ENCODE data around the gene OR1D5.
"Not testable (repeated sequence)": the region's sequence is repeated elsewhere in the genome, so short reads cannot be mapped to it uniquely, and the experiment has no call there.

Gene OR1D5

DNA sequence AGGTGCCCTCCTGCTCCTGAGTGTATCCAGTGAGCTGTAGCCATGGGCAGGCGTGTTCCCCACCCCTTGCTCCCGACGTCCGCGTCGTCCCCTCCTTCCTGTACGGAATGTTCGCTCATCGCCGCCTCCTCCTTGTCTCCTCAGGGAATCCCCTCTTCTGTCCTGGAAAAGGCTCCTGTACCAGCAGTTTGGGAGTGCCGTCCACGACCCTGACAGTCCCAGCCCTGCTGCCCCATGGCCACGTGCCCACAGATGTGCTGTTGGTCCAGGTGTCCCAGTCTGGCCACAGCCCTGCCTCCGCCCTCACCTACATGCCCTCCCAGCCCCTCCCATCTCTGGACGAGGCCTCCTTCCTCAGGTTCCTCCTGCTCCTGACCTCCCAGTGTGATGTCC, 30.2 kb downstream of the OR1D5 start:
- no peak for DNase-seq (ENCODE audit: low read depth)
- no peak overlapping the region for H3K4me3 ChIP-seq (ENCODE audit: low read depth, low read length)

DNA sequence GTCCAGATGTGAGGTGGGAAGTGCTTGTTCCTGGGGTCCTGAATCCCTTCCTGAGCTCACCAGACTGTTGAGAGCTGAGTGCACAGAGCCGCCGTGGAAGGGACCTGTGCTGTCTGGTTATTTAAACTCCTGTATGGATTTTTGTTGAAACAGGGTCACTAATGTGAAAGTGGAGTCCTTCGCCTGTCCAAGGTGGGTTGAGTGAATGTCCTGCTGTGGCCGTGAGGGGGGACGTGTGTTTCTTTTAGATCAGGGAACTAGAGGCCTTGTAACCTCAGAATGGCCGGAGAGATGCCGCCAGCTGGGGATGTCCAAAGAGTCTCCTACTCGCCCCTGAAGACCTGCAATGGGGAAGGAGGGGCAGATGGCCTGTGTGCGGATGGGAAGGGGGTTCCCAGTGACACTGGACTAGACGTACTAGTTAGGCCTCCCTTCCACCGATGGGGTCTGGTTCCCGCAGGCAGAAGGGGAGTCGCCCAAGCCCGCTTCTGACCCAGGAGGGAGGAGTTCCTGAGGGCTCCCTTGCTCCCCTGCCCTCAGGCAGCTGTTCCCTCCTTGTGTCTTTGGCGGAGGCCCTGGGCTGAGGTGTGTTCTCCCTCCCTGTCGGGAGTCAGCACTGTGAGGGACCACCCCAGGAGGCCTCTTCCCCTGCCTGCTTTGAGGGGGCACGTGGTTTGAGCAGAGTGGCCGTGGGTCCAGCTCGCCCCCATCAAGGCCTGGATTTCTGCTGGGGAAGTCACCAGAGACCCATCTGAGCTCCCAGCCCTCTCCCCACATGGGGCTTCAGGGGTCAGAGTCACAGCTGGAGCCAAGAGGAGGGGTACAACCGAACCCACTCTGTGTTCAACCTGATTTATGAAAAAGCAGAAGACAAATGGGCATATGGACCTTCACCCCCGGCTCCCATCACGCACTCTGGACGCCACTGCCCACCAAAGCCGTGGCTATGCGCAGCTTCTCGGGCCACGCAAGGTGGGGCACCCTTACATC, 30.9 kb downstream of the OR1D5 start:
- no peak for DNase-seq (ENCODE audit: low read depth)
- no peak overlapping the region for H3K4me3 ChIP-seq (ENCODE audit: low read depth, low read length)

DNA sequence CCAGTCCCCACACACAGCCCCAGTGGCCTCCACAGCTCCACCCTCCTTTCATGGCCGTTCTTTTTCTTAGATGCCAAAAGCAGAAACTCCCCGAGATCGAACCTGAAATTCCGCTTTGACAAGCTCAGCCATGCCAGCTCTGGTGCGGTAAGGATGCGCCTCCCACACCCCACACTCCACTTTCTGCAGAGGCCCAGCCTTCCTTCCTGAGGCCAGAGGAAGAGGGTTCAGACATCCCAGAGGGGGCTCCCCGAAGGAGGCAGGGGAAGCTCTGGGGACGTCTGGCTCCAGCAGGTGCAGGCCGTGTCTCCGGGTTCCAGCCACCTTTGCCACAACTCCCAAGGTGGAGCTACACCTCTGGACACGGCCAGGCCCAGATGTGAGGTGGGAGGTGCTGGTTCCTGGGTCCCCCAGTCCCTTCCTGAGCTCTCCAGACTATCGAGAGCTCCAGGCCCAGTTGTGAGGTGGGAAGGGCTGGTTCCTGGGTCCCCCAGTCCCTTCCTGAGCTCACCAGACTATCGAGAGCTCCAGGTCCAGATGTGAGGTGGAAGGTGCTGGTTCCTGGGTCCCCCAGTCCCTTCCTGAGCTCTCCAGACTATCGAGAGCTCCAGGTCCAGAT, 32.4 kb downstream of the OR1D5 start:
- not testable (repeated sequence) for DNase-seq (ENCODE audit: low read depth)

DNA sequence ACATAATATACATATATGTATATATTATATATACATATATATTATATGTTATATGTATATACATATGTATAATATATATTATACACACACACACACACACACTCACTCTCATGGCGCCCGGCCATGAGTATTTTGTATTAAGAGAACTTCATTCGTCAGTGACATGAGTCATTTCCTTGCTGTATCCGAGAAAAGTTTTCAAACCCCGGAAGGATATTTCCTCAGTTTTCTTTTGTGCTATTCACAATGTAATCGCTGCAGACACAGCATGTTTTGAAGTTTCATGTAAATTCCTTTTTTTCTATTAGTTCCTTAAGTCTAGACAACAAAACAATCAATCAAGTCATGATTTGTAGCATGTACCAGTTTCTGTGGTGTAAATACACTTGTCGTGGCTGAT, 33.3 kb downstream of the OR1D5 start:
- no peak overlapping the region for H3K4me3 ChIP-seq (ENCODE audit: low read depth, low read length)
- peak; percentile 74 for DNase-seq (ENCODE audit: low read depth)

More for the DNA sequence above, 32.4 kb downstream of the OR1D5 start:
- not testable (repeated sequence) for H3K4me3 ChIP-seq (ENCODE audit: low read depth, low read length)

DNA sequence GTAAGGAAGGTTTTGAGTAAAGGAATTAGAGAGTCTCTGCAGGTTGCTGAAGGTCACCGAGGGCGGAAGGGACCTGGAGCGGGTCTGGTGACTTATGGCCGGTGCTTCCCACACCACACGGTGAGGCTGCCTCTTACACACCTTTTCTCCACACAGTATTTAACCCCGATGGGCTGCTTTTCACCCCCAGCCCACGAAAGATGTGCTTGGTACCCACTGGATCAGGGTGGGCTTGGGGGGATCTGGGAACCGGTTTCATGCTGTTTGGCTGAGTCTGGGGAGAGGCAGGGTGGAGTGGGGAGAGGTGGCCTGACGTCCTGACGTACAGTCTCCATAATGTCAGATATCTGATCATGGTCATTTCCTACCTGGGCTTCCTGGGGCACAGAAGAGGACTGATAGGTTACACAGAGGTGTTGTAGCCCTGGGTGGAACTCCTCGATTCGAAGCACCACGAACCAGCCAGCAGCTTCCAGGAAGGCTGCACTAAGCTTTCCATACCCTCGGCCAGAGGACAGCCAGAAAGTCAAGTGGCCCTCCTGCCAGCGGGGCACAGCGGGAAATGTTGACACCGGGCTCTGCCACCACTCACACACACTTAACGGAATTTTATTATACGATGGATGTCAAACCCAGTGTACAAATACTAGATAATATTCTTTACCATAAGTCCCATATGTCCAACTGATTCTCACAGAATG, 34.0 kb downstream of the OR1D5 start:
- no peak overlapping the region for H3K4me3 ChIP-seq (ENCODE audit: low read depth, low read length)
- DNase-seq (ENCODE audit: low read depth): no peak

GRCh38 chr17:3027786-3028532, 35.4 kb downstream of the OR1D5 start:
- DNase-seq (ENCODE audit: low read depth): no peak

DNA sequence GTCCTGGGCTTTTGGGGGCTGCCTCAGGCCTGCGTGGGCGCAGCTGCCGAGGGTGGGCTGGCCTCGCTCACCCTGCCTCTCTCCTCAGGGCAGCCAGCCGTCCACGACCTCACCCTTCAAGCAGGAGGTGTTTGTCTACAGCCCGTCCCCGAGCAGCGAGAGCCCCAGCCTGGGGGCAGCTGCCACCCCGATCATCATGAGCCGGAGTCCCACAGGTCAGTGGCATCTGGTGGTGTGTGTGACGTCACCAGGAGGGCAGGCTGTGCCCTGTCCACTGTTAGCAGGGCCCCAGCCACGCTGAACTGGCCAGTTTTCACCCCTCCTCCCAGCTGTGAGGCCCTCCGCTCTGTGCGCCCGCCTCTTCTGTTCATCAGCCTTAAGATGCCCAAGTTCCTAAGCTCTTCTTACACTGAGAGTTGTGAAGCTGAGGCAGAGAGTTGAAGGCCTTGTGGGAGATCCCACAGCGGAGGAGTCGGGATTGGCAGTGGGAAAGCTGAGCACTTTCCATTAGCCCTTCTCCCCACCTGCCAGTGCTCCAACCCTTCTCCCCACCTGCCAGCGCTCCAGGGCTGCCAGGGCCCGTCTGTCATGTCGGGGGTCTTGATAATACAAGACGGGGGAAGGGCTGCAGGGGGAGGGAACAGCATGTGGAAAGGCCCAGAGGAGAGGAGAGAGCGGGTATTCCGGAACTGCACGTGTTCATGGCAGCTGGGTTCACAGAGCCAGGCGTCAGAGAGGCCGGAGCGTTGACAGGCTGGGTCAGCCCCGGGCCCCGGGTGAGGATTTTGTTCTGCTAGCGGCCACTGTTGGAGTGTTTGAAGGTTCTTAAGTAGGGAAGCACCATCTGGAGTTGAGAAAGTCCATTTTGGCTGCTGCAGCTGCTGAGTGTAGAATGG, 36.3 kb downstream of the OR1D5 start:
- H3K4me3 ChIP-seq (ENCODE audit: low read depth, low read length): no peak overlapping the region
- DNase-seq (ENCODE audit: low read depth): no peak

More at GRCh38 chr17:3027786-3028532, 35.4 kb downstream of the OR1D5 start:
- H3K4me3 ChIP-seq (ENCODE audit: low read depth, low read length): no peak overlapping the region

DNA sequence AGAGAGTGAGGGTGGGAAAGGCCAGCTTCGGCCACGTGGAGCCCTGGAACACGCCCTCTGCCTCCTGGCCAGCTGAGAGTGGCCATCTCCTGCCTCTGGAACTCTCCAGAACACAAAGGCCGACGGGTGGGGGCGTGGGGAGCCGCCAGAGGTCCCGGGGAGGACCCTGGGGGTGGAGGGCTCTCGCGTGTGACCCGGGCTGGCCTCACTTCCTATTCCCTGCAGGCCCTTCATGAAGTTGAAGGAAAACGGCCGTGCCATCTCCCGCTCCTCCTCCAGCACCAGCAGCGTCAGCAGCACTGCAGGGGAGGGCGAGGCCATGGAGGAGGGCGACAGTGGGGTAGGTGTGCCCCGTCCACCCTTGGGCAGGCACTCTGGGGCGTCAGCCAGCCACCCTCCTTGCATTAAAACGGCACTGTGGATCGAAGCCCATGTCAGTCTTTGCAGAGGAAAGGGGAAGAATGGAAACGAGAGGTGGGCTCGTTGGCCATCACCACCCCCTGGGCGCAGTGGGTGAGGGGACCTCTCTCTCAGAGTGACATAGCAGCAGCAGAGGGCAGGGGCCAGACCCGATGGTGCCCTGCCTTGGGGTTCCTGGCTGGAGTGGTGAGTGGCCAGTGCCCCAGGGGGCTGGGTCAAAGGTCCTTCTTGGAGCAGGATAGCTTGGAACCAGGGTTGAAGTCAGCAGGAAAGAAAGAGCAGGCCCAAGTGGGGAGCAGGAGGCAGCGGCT, 37.1 kb downstream of the OR1D5 start:
- H3K4me3 ChIP-seq (ENCODE audit: low read depth, low read length): no peak overlapping the region
- DNase-seq (ENCODE audit: low read depth): no peak

DNA sequence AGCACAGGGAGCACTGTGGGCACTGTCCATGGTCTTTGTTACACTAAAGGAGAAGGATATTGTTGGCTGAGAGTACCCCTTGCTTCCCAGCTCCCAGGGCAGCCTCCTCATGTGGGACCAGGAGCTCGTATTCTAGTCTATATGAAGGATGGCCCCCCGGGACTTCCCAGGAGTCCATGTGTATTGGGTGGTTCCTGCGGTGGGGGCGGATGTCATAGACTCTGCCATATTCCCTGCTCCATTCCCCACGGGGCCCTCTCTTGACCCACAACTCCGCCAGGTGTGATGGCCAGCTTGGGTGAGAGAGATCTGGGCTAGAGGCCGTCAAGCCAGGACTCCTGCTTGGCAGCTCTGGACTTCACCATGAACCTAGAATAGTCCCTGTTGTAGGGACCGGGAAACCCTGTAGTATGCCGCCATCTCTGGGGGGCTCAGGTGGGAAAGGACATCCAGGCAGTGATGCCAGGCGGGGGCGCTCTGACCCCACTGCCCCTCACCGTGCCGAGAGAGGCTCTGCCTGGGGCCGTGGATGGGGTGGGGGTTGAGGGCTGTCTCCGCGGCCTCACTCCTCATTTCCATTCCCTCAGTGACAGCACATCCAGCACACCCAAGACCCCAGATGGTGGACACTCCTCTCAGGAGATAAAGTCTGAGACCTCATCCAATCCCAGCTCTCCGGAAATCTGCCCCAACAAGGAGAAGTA, 37.8 kb downstream of the OR1D5 start:
- no peak overlapping the region for H3K4me3 ChIP-seq (ENCODE audit: low read depth, low read length)
- DNase-seq (ENCODE audit: low read depth): no peak

DNA sequence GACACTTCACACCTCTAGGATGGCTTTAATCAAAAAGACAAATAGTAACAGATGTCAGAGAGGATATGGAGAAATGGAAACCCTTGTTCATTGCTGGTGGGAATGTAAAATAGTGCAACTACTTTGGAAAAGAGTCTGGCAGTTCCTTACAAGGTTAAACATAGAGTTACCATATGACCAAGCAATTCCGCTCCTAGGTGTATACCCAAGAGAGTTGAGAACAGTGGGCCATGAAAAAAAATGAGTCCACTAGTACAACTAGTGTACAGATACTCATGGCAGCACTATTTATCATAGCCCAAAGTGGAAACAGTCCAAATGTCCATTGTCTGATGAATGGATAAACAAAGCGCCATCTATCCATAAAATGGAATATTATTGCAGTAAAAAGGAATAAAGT, 39.1 kb downstream of the OR1D5 start:
- DNase-seq (ENCODE audit: low read depth): no peak
- H3K4me3 ChIP-seq (ENCODE audit: low read depth, low read length): no peak overlapping the region

DNA sequence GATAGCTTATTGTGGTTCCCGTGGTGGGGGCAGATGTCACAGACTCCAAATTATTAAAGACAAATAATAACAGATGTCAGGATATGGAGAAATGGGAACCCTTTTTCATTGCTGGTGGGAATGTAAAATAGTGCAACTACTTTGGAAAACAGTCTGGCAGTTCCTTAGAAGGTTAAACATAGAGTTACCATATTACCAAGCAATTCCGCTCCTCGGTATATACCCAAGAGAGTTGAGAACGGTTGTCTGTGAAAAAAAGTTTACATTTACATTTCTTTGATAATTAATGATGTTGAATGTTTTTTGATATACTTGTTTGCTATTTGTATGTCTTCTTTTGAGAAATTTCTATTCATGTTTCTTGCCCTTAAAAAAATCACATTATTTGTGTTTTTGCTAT, 41.2 kb downstream of the OR1D5 start:
- DNase-seq (ENCODE audit: low read depth): no peak

DNA sequence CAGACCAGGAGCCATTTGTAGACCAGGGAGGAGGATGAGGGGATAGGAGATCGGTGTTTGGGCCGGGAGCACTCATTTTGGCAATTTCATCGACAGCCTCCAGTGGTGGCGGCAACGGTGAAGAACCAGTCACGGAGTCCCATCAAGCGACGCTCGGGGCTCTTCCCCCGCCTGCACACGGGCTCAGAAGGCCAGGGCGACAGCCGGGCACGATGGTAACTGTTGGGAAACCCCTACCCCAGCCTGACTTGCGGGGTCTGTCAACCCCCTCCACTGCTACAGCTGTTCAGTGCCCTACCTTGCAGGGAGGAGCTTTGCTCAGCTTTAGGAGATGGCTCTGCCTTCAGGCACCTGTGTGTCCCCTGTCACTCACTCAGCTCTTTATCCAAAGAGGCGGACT, 43.0 kb downstream of the OR1D5 start:
- no peak for DNase-seq (ENCODE audit: low read depth)
- no peak overlapping the region for H3K4me3 ChIP-seq (ENCODE audit: low read depth, low read length)

More for the DNA sequence above, 41.2 kb downstream of the OR1D5 start:
- H3K4me3 ChIP-seq (ENCODE audit: low read depth, low read length): no peak overlapping the region

DNA sequence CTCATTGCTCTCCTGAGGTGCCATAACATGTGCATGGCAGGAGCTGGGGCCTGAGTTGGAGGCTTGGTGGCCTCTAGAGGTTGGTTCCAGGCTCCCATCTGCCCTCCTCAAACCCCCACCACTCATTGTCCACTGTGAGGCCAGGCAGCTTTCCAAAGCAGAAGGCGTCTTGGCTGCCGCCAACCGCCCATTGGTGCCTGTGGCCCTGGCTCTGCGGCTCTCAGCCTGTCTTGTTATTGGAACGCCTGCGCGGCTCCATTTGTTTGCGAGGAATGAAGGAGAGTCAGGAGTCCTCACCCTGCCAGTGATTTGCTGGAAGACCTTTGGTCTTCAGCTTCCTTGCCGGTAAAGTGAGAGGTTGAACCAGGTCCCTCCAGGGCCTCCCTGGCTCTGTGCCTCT, 43.6 kb downstream of the OR1D5 start:
- DNase-seq (ENCODE audit: low read depth): no peak

DNA sequence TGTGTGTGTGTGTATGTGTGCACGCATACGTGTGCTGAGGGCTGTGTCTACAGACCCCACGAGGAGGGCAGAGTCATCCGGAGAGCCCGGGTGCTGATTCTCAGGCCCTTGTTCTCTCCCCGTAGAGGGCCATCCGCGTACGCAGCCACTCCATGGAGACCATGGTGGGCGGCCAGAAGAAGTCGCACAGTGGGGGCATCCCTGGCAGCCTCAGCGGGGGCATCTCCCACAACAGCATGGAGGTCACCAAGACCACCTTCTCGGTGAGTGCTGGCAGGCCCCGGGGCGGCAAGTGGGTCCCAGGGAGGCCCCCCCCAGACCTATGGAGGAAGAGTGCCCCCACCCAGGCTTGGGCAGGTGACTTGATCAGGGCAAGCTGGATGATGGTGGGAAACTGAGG, 45.5 kb downstream of the OR1D5 start:
- no peak overlapping the region for H3K4me3 ChIP-seq (ENCODE audit: low read depth, low read length)
- DNase-seq (ENCODE audit: low read depth): no peak

More for the DNA sequence above, 43.6 kb downstream of the OR1D5 start:
- no peak overlapping the region for H3K4me3 ChIP-seq (ENCODE audit: low read depth, low read length)

DNA sequence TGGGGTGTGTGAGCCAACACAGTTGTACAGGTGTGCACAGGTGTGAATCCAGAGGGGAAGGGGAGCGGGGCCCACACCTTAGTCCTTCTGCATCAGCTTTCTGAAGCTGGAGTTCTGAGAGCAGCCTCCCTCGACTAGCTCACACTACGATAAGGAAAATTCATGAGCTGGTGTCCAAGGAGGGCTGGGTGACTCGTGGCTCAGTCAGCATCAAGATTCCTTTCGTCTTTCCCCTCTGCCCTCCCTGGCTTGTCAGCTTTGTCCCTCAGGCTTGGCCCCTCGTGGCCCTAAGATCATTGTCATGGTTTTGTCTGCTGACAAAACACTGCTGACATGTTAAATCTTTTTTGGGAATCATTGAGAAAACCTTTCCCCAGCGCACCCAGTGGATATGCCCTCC, 47.5 kb downstream of the OR1D5 start:
- H3K4me3 ChIP-seq (ENCODE audit: low read depth, low read length): no peak overlapping the region
- DNase-seq (ENCODE audit: low read depth): no peak

DNA sequence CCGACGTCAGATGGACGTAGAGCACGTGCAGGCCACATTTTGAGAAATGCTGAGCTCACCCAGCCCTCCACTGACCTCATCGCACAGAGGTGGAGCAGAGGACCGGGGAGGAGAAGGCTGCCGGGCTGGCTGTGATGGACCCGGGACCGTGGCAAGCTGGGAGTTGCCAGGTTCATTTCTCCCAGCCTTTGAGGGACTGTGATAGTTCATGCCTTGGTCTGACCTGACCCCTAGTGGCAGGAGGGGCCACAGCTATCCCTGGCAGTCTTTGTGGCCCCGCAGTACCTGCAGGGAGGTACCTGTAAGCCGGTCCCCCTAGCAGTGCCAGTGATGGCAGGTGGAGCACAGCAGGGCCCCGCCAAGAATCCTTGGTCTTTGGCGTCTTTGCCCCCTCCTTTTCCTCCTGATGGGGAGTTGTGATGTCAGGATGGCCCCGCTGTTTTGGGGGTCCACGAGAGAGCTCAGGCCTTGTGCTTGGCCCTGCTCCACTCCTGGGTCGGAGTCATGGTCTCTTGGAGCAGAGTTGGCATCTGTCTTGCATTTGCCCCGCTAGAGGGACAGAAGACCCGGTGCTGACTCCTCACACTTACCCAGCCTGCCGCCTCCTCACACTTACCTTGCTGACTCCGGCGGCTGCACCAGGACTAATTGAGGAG, 50.4 kb downstream of the OR1D5 start:
- no peak for DNase-seq (ENCODE audit: low read depth)
- no peak overlapping the region for H3K4me3 ChIP-seq (ENCODE audit: low read depth, low read length)

Data from skeletal muscle cell (primary cell).